GM18517 (cell line): ENCODE results near the gene FBXW8.

Experiments
- ATAC-seq: cut with Tn5 transposase; IDR thresholded peaks from one replicate; pipeline ENCODE4 v1.9.1; 2021; ENCODE audit warnings: mild to moderate bottlenecking, moderate library complexity; ENCODE audit not compliant: unreplicated experiment

The FBXW8 gene

GRCh38 chr12:117072106-117072505 is 161.4 kb downstream of the FBXW8 start:
- no peak for ATAC-seq

GRCh38 chr12:117072736-117073490 is 162.2 kb downstream of the FBXW8 start:
- ATAC-seq: no peak

- ATAC-seq: no peak
These were observed 162.9 kb downstream of the FBXW8 start for GRCh38 chr12:117073611-117074010.

- ATAC-seq: no peak
These were observed 165.9 kb downstream of the FBXW8 start for GRCh38 chr12:117076410-117077372.

- ATAC-seq: no peak
These were observed 168.7 kb downstream of the FBXW8 start for GRCh38 chr12:117079487-117079886.

- ATAC-seq: no peak
These were observed 170.0 kb downstream of the FBXW8 start for GRCh38 chr12:117080661-117081144.
